GM19023 (cell line): ENCODE results near the gene WAC.
"Not testable (repeated sequence)": the region's sequence is repeated elsewhere in the genome, so short reads cannot be mapped to it uniquely, and the experiment has no call there.

ENCODE experiments used
- ATAC-seq: cut with Tn5 transposase; IDR thresholded peaks from one replicate; pipeline ENCODE4 v1.9.1; 2021; ENCODE audit warnings: mild to moderate bottlenecking, moderate library complexity; ENCODE audit not compliant: unreplicated experiment

WAC gene, protein sequence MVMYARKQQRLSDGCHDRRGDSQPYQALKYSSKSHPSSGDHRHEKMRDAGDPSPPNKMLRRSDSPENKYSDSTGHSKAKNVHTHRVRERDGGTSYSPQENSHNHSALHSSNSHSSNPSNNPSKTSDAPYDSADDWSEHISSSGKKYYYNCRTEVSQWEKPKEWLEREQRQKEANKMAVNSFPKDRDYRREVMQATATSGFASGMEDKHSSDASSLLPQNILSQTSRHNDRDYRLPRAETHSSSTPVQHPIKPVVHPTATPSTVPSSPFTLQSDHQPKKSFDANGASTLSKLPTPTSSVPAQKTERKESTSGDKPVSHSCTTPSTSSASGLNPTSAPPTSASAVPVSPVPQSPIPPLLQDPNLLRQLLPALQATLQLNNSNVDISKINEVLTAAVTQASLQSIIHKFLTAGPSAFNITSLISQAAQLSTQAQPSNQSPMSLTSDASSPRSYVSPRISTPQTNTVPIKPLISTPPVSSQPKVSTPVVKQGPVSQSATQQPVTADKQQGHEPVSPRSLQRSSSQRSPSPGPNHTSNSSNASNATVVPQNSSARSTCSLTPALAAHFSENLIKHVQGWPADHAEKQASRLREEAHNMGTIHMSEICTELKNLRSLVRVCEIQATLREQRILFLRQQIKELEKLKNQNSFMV

DNA sequence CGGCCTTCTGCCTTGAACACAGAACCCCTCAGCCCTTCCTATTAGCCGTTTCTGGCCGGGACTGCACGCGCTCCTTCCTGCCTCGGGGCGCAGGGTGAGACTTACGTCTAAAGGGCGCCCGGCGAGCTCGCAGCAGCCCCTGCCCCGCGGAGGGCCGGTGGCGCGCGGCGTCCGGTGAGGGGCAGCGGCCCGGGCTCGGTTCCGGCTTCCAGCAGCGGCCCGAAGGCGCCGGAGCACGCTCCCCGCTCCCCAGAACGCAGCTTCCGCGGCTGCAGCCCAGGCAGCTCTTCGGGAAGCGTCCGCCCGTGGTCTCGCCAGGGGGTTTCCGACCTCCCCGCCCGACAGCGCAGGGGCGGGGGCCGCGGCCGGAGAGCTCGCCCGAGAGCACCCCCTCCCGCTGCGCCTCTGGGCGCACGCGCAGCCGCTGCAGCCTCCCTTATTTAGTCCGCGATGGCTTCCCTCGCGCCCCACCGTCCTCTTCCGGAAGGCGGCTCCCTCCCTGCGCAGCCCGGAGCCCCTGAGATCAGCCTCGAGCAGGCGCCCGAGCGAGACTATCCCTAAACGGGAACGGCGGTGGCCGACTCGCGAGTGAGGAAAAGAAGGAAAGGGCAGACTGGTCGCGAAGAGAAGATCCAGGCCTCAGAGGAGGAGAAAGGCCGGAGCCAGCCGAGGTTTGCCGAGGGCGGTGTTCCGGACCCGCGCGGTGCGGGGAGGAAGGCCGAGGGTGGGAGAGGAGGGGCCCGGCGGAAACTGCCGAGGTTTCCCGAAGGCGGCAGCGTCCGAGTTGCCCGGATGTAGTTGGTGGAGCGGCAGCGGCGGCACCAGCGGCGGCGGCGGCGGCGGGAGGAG is at the start of gene WAC:
WAC (plus strand) TSS at position 782 of the 849 bp plus-strand sequence. CDS start 462 bp downstream, outside the sequence.
- ATAC-seq, result peak; percentile 80

DNA sequence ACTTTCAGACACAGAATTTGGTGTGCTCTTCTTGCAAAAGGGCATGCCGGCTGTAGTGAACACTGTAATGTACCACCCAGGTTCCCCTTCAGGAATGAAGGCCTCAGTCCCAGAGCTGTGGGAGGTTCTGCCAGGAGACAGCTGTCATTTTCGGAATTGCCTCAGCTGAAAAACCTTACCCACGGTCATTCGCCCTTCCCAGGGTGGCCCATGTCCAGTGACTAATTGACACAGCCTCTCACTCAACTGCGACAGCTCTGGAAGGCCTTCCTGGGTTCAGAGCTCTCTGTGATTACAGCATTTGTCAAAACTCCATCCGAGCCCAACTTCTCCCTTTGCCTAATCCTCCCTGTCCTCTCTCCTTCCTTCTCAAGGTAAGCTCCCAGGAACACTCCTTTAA is 43.7 kb upstream of the WAC start:
- ATAC-seq, result no peak

DNA sequence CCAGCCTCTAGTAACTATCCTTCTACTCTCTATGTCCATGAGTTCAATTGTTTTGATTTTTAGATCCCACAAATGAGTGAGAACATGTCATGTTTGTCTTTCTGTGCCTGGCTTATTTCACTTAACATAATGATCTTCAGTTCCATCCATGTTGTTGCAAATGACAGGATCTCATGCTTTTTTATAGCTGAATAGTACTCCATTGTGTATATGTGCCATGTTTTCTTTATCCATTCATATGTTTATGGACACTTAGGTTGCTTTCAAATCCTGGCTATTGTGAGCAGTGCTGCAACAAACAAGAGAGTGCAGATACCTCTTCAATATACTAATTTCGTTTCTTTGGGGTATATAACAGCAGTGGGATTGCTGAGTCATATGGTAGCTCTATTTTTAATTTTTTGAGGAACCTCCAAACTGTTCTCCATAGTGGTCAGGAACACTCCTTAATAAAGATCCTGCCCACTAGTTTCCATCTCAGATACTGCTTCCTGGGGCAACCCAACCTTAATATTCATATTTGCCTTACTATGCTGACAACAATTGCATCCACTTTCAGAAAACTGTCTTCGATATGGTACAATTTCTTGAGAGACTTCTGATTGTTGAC is 42.6 kb upstream of the WAC start:
- not testable (repeated sequence) for ATAC-seq

- ATAC-seq, result no peak
Measured at GRCh38 chr10:28492116-28492920, 40.6 kb upstream of the WAC start.

DNA sequence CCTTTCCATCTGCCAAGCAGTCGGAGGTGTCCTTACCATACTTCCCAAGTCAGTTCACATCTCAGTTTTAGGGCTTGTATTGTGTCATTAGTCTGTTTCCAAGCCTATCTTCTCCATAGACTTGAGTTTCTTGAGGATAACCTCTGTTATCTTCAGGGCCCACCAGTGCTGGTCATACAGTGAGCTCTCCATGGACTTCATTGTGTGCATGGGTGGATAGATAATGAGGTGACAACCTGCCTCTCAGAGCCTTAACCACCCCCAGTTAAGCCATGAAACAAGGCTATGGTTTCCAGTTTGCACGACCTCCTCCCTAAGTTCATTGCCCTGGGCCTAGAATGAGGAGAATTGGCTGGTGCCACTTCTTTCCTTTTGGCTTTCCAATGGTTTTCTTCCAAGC is 38.5 kb upstream of the WAC start:
- no peak for ATAC-seq

DNA sequence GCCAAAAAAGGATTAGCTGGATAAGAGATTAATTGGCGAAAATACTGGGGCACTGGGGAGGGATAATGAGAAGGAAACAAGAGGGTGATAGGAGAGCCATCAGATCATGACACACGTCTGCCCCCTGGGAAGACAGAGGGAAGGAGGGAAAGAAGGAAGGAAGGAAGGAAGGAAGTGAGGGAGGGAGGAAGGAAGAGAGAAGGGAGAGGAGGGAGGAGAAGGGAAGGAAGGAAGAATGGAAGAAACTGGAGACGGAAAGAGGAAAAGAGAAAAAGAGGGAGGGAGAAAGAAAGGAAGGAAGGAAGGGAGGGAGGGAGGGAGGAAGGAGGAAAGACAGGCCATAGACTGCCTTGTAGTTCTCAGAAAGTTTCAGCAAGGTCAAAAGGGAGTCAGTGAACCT is 37.8 kb upstream of the WAC start:
- ATAC-seq, result no peak

- no peak for ATAC-seq
Measured at GRCh38 chr10:28496017-28496416, 36.9 kb upstream of the WAC start.

DNA sequence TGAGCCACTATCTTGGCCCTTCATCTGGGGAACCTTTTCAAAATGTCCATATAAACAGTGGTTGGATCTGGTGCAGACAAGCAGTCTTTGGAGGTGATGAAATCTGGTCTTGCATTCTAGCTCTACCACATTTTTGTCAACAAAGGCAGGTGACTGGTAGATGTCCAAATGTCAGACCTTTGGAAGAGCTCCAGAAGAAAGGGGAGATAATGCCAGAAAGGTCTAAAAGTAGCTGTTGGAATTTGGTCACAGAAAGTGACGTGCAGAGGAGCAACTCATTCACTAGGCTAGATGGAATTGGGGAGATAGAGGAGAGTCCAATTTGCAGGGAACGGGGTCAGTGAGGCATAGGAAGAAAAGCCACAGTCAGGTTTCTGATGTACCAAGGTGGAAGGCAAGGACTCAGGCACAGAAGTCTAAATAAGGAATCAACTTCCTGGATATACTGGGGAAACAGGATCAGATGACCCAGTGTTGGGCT is 36.4 kb upstream of the WAC start:
- no peak for ATAC-seq

- no peak for ATAC-seq
Measured at GRCh38 chr10:28497313-28498126, 35.4 kb upstream of the WAC start.

GRCh38 chr10:28500203-28500602 is 32.7 kb upstream of the WAC start:
- not testable (repeated sequence) for ATAC-seq

- ATAC-seq, result no peak
Measured at GRCh38 chr10:28503114-28503513, 29.8 kb upstream of the WAC start.

GRCh38 chr10:28505359-28505959 is 27.5 kb upstream of the WAC start:
- ATAC-seq, result no peak

- ATAC-seq, result no peak
Measured at GRCh38 chr10:28508304-28508925, 24.5 kb upstream of the WAC start.

- ATAC-seq, result no peak
Measured at GRCh38 chr10:28509286-28509685, 23.6 kb upstream of the WAC start.

DNA sequence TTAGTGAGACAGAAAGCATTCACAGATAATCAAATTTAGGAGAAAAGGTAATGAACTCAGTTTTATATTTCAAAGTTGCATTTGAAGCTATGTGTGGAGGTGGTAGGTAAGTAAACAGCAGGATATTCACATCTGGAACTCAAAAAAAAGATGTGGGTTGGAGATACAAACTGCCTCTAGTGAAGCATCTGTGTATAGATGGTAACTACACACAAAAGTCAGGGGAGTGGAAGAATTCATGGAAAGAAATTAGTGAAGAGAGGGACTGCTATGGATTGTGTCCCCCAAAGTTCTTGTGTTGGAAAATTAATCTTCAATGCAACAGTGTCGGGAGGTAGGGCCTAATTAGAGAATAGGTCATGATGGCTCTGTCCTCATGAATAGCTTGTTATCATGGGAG is 18.3 kb upstream of the WAC start:
- ATAC-seq, result no peak

GRCh38 chr10:28520346-28520745 is 12.6 kb upstream of the WAC start:
- ATAC-seq, result no peak

DNA sequence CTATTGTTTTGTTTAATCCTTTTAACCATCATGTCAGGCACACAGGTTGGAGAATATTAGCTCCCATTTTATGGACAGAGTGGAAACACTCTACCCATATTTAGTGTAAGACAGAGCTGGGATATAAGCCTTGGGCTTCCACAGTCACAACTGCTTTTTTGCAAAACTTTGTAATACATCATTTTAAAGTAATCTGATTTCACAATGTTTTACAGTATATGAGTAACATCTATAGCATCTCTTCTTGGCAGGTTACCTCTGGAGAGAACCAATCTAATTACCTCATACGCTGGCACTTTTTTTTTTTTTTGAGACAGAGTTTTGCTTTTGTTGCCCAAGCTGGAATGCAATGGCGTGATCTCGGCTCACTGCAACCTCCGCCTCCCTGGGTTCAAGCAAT is 12.1 kb upstream of the WAC start:
- ATAC-seq, result not testable (repeated sequence)

GRCh38 chr10:28521961-28522360 is 11.0 kb upstream of the WAC start:
- not testable (repeated sequence) for ATAC-seq
